K562 (cell line): Measurements from ENCODE around the gene FN3KRP. TPM values are rescaled to one million over a fixed set of nuclear protein-coding genes. Genes with fewer than 3 reads are reported as not detected.
A peak's percentile ranks its signal among the peaks of the same experiment; 100 is the strongest.

Source experiments
- ATAC-seq: fragments of 200-7000 bp; cut with Tn5 transposase; 3 replicates; pipeline ENCODE4 v1.9.1; 2020; ENCODE audit warnings: moderate library complexity
- BruUV-seq: library from RNA; stranded (reverse); fragments of 400-500 nt; replicated peaks from 2 replicates; lab custom pipeline; 2021; lab: Mats Ljungman, UMichigan
- CTCF ChIA-PET: fragments of 300-600 bp; formaldehyde crosslinking; extraction: SDS; loops from one replicate; lab custom pipeline; 2021; ENCODE audit warnings: low intra/inter-chr PET ratio; lab: Yijun Ruan, JAX
- POLR2A ChIA-PET: fragments of 300-600, 350-650 bp; sonication (Branson Sonifier 250); formaldehyde crosslinking; extraction: SDS; loops from one replicate; lab custom pipeline; 2021; ENCODE audit warnings: antibody characterized with exemption, inconsistent platforms; lab: Yijun Ruan, JAX
- DNase-seq, 4 experiments: peaks; one replicate each; pipeline versions ENCODE4 v3.0.0 to v3.0.0-alpha.2; 2011 to 2018; ENCODE audit warnings: low spot score in 3 of 4, mixed read lengths in 3 of 4; ENCODE audit errors: extremely low read depth in 1 of 4
- FAIRE-seq: peaks from 2 replicates; lab custom pipeline; 2011; peaks lifted over from hg19 to GRCh38; lab: Jason Lieb, UNC
- H2AFZ ChIP-seq: 2 replicates; pipeline ENCODE4 v1.6.0; 2011; ENCODE audit warnings: low read depth, low read length, control low read depth, inconsistent platforms
- H3K27ac ChIP-seq: fragments of 200-600 bp; 3 replicates; pipeline ENCODE4 v1.8.0; 2011; ENCODE audit warnings: low read depth, mild to moderate bottlenecking, control low read depth, inconsistent platforms, low read length, moderate library complexity, mixed read lengths; ENCODE audit errors: extremely low read depth
- H3K27me3 ChIP-seq, 2 experiments: fragments of 300-600 bp in 1 of 2; 2 replicates in 1 of 2; 3 replicates in 1 of 2; pipeline versions ENCODE4 v1.6.0 to v1.8.0; 2011; ENCODE audit warnings: inconsistent platforms in 2 of 2, low read length in 2 of 2, mild to moderate bottlenecking in 1 of 2, mixed read lengths in 1 of 2, moderate library complexity in 1 of 2; ENCODE audit not compliant: control insufficient read depth in 2 of 2, insufficient read depth in 2 of 2
- H3K36me3 ChIP-seq: fragments of 300-600 bp; 3 replicates; pipeline ENCODE4 v1.8.0; 2011; ENCODE audit warnings: mild to moderate bottlenecking, low read length, inconsistent platforms; ENCODE audit not compliant: control insufficient read depth, insufficient read depth
- H3K4me1 ChIP-seq, 2 experiments: fragments of 200-600 bp in 1 of 2; replicated peaks in 1 of 2; 2 replicates in 1 of 2; 3 replicates in 1 of 2; pipeline versions ENCODE4 v1.5.1 to v1.8.0; 2011; ENCODE audit warnings: inconsistent platforms in 2 of 2, low read length in 2 of 2, mild to moderate bottlenecking in 1 of 2, mixed read lengths in 1 of 2, moderate library complexity in 1 of 2; ENCODE audit not compliant: control insufficient read depth in 2 of 2, insufficient read depth in 2 of 2
- H3K4me2 ChIP-seq: 2 replicates; pipeline ENCODE4 v1.6.1; 2011; ENCODE audit warnings: low read length, control low read depth, inconsistent platforms, mixed read lengths; ENCODE audit not compliant: insufficient read depth
- H3K4me3 ChIP-seq: fragments of 200-600 bp; sonication (generic), shearing (Covaris generic); 2 replicates; pipeline ENCODE4 v1.5.1; 2016; ENCODE audit warnings: control low read depth, inconsistent platforms
- H3K79me2 ChIP-seq: fragments of 200-600 bp; 3 replicates; pipeline ENCODE4 v1.8.0; 2011; ENCODE audit warnings: low read length, inconsistent platforms; ENCODE audit not compliant: control insufficient read depth, insufficient read depth
- H3K9ac ChIP-seq, 2 experiments: 2 replicates each; pipeline versions ENCODE4 v1.6.0 to v1.6.1; 2011; ENCODE audit warnings: low read depth in 2 of 2, low read length in 2 of 2, control low read depth in 1 of 2, inconsistent platforms in 1 of 2, mild to moderate bottlenecking in 1 of 2, mixed read lengths in 1 of 2; ENCODE audit not compliant: insufficient read depth in 1 of 2
- H3K9me1 ChIP-seq: one replicate; pipeline ENCODE4 v1.6.0; 2011; ENCODE audit warnings: inconsistent platforms, mild to moderate bottlenecking, low read length, moderate library complexity; ENCODE audit not compliant: control insufficient read depth, insufficient read depth
- H3K9me3 ChIP-seq: replicated peaks from 2 replicates; pipeline ENCODE4 v1.5.1; 2011; ENCODE audit warnings: low read depth, low read length, inconsistent platforms; ENCODE audit not compliant: control insufficient read depth, insufficient read depth
- H4K20me1 ChIP-seq: replicated peaks from 2 replicates; pipeline ENCODE4 v1.6.1; 2011; ENCODE audit warnings: low read length, inconsistent platforms, mixed read lengths; ENCODE audit not compliant: control insufficient read depth, insufficient read depth
- PHB2 ChIP-seq: fragments of 450-650 bp; IDR thresholded peaks from 2 replicates; pipeline ENCODE4 v1.6.1; 2017; ENCODE audit warnings: low read depth
- POLR2G ChIP-seq: fragments of 200-400 bp; formaldehyde crosslinking; IDR thresholded peaks from 2 replicates; pipeline ENCODE4 v1.6.1; 2017; ENCODE audit warnings: low read depth, mild to moderate bottlenecking, antibody characterized with exemption, low read length, moderate library complexity
- PPARD ChIP-seq: fragments of 250-450 bp; sonication (Bioruptor Pico); IDR thresholded peaks from 2 replicates; pipeline ENCODE4 v1.8.0; 2022; ENCODE audit warnings: inconsistent platforms, mild to moderate bottlenecking, moderate library complexity
- RBFOX2 ChIP-seq: fragments of 200-400 bp; formaldehyde crosslinking; IDR thresholded peaks from 2 replicates; pipeline ENCODE4 v1.6.1; 2017; ENCODE audit warnings: low read depth, mild to moderate bottlenecking, low read length, moderate library complexity
- WGBS: fragments of 100-300 bp; shearing (Covaris generic); methylation state at CpG from one replicate; pipeline ENCODE4 v1.1.6; 2016; ENCODE audit warnings: low coverage, mixed read lengths; ENCODE audit not compliant: insufficient coverage; ENCODE audit errors: missing lambda C conversion rate; 5-methylcytosine and 5-hydroxymethylcytosine counted together
- in situ Hi-C: fragments of 300-500 bp; cut with MboI; formaldehyde crosslinking; loops from 4 replicates; pipeline ENCODE4 v1.15.0; 2018; ENCODE audit warnings: inconsistent platforms, mixed read lengths
- intact Hi-C: fragments of 100-400 bp; cut with micrococcal nuclease; formaldehyde crosslinking; loops from 2 replicates; pipeline ENCODE4 v1.14.2; 2022
- polyA plus RNA-seq, 8 experiments: library from polyadenylated mRNA; depleted of rRNA in 4 of 8; stranded (reverse) in 5 of 8; unstranded in 3 of 8; fragments of >200 nt; fragmentation: Nextera tagmentation in 2 of 8; fragmentation: Illumina TruSeq in 1 of 8; extraction: Ambion mirVana in 2 of 8; extraction: Trizol in 1 of 8; gene quantifications; 2 replicates each; pipeline versions ENCODE4 v1.2.1 to v1.2.3, GENCODE V29; 2011 to 2014; ENCODE audit warnings: inconsistent platforms in 1 of 8, missing spikeins in 1 of 8
- total RNA-seq, 7 experiments: library from RNA; depleted of rRNA in 6 of 7; stranded (reverse); fragments of >200 nt in 6 of 7; fragmentation: Illumina TruSeq in 2 of 7; extraction: Trizol in 2 of 7; gene quantifications; 2 replicates each; pipeline versions ENCODE4 v1.2.1 to v1.2.3, GENCODE V29; 2011 to 2021; ENCODE audit warnings: low replicate concordance in 1 of 7

Gene FN3KRP
- total and polyA plus RNA-seq, 9 of the 15 experiments (the other 6 are each of a cell fraction or from before 2014, with no cell fraction given): 2.0 to 32.1 (median 24.9) TPM

GRCh38 chr17:82736511-82737185 is 20.1 kb downstream of the FN3KRP start:
- intact Hi-C loops: no loop called here
- TF ChIP-seq POLR2G: peak; percentile 45
- no peak for TF ChIP-seq PPARD
- peak; percentile 36; the same call in 1 of the 2 replicates for TF ChIP-seq RBFOX2
- no peak for TF ChIP-seq PHB2

More at GRCh38 chr17:82736511-82737185, 20.1 kb downstream of the FN3KRP start:
- WGBS: 89% methylated on average over 13 of the region's 18 CpGs
- H3K4me1 ChIP-seq: peaks cover 13 to 44% of the 10 kb centered on the region in 2 experiments; a peak in 4 of 5 replicates
- peak overlapping the region in 1 of 2 experiments; percentile 97; a peak in 2 of 4 replicates for H3K9ac ChIP-seq
- CTCF ChIA-PET: no interaction called here
- POLR2A ChIA-PET: interaction anchor here (0.6 to 0.7 kb wide), 2 partner anchors 12 to 535 kb away, joined by 3 read pairs; no protein-coding TSS in a partner anchor
- peak overlapping the region; percentile 75 for H3K4me2 ChIP-seq
- no peaks in the 10 kb centered on the region for H3K9me1 ChIP-seq
- in situ Hi-C loops: no loop called here
- H3K36me3 ChIP-seq: peaks cover 42% of the 10 kb centered on the region
- BruUV-seq: no TSS peak
- peak overlapping the region; percentile 69 for H3K4me3 ChIP-seq
- H3K79me2 ChIP-seq: peaks cover 22% of the 10 kb centered on the region
- no peak overlapping the region for H3K27ac ChIP-seq
- no peak overlapping the region for H2AFZ ChIP-seq
- no peaks in the 10 kb centered on the region for H3K27me3 ChIP-seq
- ATAC-seq (no peak), FAIRE-seq (no peak), DNase-seq (no peak)
- H3K9me3 ChIP-seq: peaks cover 33% of the 10 kb centered on the region
- no peaks in the 10 kb centered on the region for H4K20me1 ChIP-seq
